SH-SY5Y (cell line): ENCODE results near the gene CHN1.

ENCODE experiments used
- GATA2 ChIP-seq: IDR thresholded peaks from 2 replicates; pipeline ENCODE4 v1.6.1; 2011; ENCODE audit warnings: mild to moderate bottlenecking, low read depth, low read length
- GATA3 ChIP-seq: IDR thresholded peaks from 2 replicates; pipeline ENCODE4 v1.6.1; 2011; ENCODE audit warnings: low read depth, mild to moderate bottlenecking, low read length, moderate library complexity

DNA sequence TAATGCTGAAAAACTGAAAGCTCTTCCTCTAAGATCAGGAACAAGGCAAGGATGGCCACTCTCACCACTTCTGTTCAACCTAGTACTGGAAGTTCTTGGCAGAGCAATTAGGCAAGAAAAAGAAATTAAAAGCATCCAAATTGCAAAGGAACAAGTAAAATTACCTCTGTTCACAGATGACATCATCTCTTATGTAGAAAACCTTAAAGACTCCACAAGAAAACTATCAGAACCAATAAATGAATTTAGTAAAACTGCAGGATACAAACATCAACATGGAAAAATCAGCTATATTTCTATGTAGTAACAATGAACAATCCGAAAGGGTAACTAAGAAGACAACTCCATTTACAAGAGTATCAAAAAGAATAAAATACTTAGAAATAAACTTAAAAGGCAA lies 112.2 kb downstream of the CHN1 start:
- TF ChIP-seq GATA3 (no peak), GATA2 (no peak)
